MV-4-11 (cell line): ENCODE results near the gene CDKAL1.
"Not testable (repeated sequence)": the region's sequence is repeated elsewhere in the genome, so short reads cannot be mapped to it uniquely, and the experiment has no call there.

Experiments used
- DNase-seq: peaks from one replicate; lab custom pipeline; 2025; lab: John Stamatoyannopoulos, UW

Gene CDKAL1

GRCh38 chr6:20554326-20554725 is 20.1 kb downstream of the CDKAL1 start:
- no peak for DNase-seq

GRCh38 chr6:20554817-20555216 is 20.6 kb downstream of the CDKAL1 start:
- no peak for DNase-seq

GRCh38 chr6:20559924-20560551 is 25.8 kb downstream of the CDKAL1 start:
- no peak for DNase-seq

GRCh38 chr6:20563377-20563776 is 29.1 kb downstream of the CDKAL1 start:
- no peak for DNase-seq

GRCh38 chr6:20564269-20564668 is 30.0 kb downstream of the CDKAL1 start:
- DNase-seq = peak; percentile 15

GRCh38 chr6:20564777-20565176 is 30.5 kb downstream of the CDKAL1 start:
- peak; percentile 56 for DNase-seq

- peak; percentile 42 for DNase-seq
Observed at GRCh38 chr6:20565342-20565741, 31.1 kb downstream of the CDKAL1 start.

- DNase-seq = no peak
Observed at GRCh38 chr6:20566109-20566508, 31.9 kb downstream of the CDKAL1 start.

GRCh38 chr6:20569000-20569610 is 34.8 kb downstream of the CDKAL1 start:
- no peak for DNase-seq

- DNase-seq = peak; percentile 4
Observed at GRCh38 chr6:20571261-20571660, 37.0 kb downstream of the CDKAL1 start.

GRCh38 chr6:20572288-20572687 is 38.0 kb downstream of the CDKAL1 start:
- DNase-seq = no peak

- DNase-seq = peak; percentile 59
Observed at GRCh38 chr6:20572940-20573339, 38.7 kb downstream of the CDKAL1 start.

GRCh38 chr6:20574355-20574754 is 40.1 kb downstream of the CDKAL1 start:
- DNase-seq = no peak

GRCh38 chr6:20575125-20575524 is 40.9 kb downstream of the CDKAL1 start:
- no peak for DNase-seq

- no peak for DNase-seq
Observed at GRCh38 chr6:20575704-20576451, 41.6 kb downstream of the CDKAL1 start.

- DNase-seq = no peak
Observed at GRCh38 chr6:20577173-20577688, 43.0 kb downstream of the CDKAL1 start.

- DNase-seq = no peak
Observed at GRCh38 chr6:20581070-20581469, 46.8 kb downstream of the CDKAL1 start.

- DNase-seq = no peak
Observed at GRCh38 chr6:20582586-20583443, 48.6 kb downstream of the CDKAL1 start.

- no peak for DNase-seq
Observed at GRCh38 chr6:20583444-20583800, 49.2 kb downstream of the CDKAL1 start.

GRCh38 chr6:20584100-20584731 is 50.0 kb downstream of the CDKAL1 start:
- no peak for DNase-seq

GRCh38 chr6:20589266-20589665 is 55.0 kb downstream of the CDKAL1 start:
- DNase-seq = peak; percentile 47

GRCh38 chr6:20590476-20590875 is 56.2 kb downstream of the CDKAL1 start:
- DNase-seq = not testable (repeated sequence)
